Mammary epithelial cell (primary cell): ENCODE measurements around the gene CFAP221.

Experiments
- EZH2 ChIP-seq: IDR thresholded peaks from 2 replicates; pipeline ENCODE4 v1.6.1; 2012; ENCODE audit warnings: low read length, inconsistent platforms, borderline replicate concordance
- TF ChIP-seq, protein P1 (sequence below), 2 donors: IDR thresholded peaks in 1 of 2; conservative IDR thresholded peaks in 1 of 2; 2 replicates each; pipeline ENCODE4 v1.5.1; 2011 to 2012; ENCODE audit warnings: inconsistent platforms in 2 of 2, low read length in 2 of 2, mild to moderate bottlenecking in 2 of 2, control low read depth in 1 of 2, low read depth in 1 of 2; ENCODE audit not compliant: insufficient read depth in 1 of 2; ENCODE audit errors: extremely low read depth in 1 of 2

DNA sequence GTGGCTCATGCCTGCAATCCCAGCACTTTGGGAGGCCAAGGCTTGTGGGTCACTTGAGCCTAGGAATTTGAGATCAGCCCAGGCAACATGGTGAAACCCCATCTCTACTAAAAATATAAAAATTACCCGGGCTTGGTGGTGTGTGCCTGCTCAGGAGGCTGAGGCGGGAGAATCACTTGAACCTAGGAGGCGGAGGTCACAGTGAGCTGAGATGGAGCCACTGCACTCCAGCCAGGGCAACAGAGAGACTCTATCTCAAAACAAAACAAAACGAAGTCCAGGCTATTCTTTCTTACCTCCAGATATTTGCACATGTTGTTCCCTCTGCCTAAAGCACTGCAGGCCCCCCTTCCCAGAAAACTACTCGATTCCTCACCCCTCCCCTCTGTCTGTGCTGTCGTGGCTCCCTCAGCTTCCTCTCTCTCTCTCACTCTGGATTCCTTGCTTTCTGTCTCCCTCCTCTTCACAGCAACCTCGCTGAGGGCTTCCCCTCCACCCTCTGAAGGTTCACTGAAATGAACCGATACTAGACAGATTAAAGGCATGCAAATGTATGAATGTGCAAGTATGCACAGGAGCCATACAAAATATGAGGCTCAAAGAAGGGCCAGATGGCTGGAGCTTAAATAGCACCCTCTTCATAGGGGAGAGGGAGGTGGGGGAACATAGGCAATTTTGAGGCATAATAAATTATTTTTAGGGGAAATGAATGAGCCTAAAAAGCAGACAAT is 153.2 kb downstream of the CFAP221 start:
- no peak for TF ChIP-seq EZH2
- TF ChIP-seq, protein P1, sequence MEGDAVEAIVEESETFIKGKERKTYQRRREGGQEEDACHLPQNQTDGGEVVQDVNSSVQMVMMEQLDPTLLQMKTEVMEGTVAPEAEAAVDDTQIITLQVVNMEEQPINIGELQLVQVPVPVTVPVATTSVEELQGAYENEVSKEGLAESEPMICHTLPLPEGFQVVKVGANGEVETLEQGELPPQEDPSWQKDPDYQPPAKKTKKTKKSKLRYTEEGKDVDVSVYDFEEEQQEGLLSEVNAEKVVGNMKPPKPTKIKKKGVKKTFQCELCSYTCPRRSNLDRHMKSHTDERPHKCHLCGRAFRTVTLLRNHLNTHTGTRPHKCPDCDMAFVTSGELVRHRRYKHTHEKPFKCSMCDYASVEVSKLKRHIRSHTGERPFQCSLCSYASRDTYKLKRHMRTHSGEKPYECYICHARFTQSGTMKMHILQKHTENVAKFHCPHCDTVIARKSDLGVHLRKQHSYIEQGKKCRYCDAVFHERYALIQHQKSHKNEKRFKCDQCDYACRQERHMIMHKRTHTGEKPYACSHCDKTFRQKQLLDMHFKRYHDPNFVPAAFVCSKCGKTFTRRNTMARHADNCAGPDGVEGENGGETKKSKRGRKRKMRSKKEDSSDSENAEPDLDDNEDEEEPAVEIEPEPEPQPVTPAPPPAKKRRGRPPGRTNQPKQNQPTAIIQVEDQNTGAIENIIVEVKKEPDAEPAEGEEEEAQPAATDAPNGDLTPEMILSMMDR (conservative IDR thresholded peaks at IDR 0.05 in 1 of 2, IDR thresholded peaks at IDR 0.05 in 1 of 2; ENCODE audit: extremely low read depth in 1 of 2, insufficient read depth in 1 of 2, low read depth in 1 of 2, low read length in 2 of 2) = no peak
